Kidney (tissue), 14 donors: ENCODE data around the gene EGFR. TPM values are rescaled to one million over a fixed set of nuclear protein-coding genes. Genes with fewer than 3 reads are reported as not detected.

Experiments used
- DNase-seq, 5 donors: peaks; one replicate each; pipeline ENCODE4 v3.0.0-alpha.2; 2013 to 2020
- FAIRE-seq: peaks from 2 replicates; lab custom pipeline; 2012; peaks lifted over from hg19 to GRCh38; lab: Jason Lieb, UNC
- H3K27ac ChIP-seq, 2 donors: one replicate each; pipeline ENCODE4 v1.7.0; 2013; ENCODE audit warnings: low read depth in 2 of 2, low read length in 2 of 2, inconsistent platforms in 1 of 2
- H3K27me3 ChIP-seq: one replicate; pipeline ENCODE4 v1.7.1; 2013; ENCODE audit warnings: low read length, inconsistent platforms; ENCODE audit not compliant: control insufficient read depth, insufficient read depth
- H3K36me3 ChIP-seq, 3 donors: one replicate each; pipeline versions ENCODE4 v1.7.0 to v1.7.1; 2013; ENCODE audit warnings: low read length in 3 of 3, control low read depth in 1 of 3, inconsistent platforms in 1 of 3; ENCODE audit not compliant: insufficient read depth in 3 of 3, control insufficient read depth in 2 of 3
- H3K4me1 ChIP-seq, 3 donors: one replicate each; pipeline versions ENCODE4 v1.7.0 to v1.7.1; 2013; ENCODE audit warnings: low read length in 3 of 3, inconsistent platforms in 1 of 3, low read depth in 1 of 3; ENCODE audit not compliant: control insufficient read depth in 2 of 3, insufficient read depth in 2 of 3
- H3K4me3 ChIP-seq, 3 donors: one replicate each; pipeline versions ENCODE4 v1.7.0 to v1.8.1; 2013; ENCODE audit warnings: low read length in 3 of 3, control low read depth in 1 of 3, inconsistent platforms in 1 of 3
- H3K9ac ChIP-seq, 3 donors: one replicate each; pipeline versions ENCODE4 v1.7.0 to v1.7.1; 2013; ENCODE audit warnings: low read length in 3 of 3, control low read depth in 1 of 3, inconsistent platforms in 1 of 3
- H3K9me3 ChIP-seq, 3 donors: one replicate each; pipeline versions ENCODE4 v1.7.0 to v1.7.1; 2013; ENCODE audit warnings: low read length in 3 of 3, control low read depth in 1 of 3, inconsistent platforms in 1 of 3; ENCODE audit not compliant: control insufficient read depth in 2 of 3, insufficient read depth in 1 of 3
- intact Hi-C: fragments of 100-400 bp; cut with DNase I; formaldehyde crosslinking; loops from one replicate; pipeline ENCODE4 v1.11.1; 2022
- polyA plus RNA-seq: library from polyadenylated mRNA; stranded (reverse); fragments of 350-450 nt; fragmentation: Illumina TruSeq; extraction: RNeasy Lipid Tissue Mini Kit (QIAGEN cat#74804); gene quantifications from one replicate; pipeline ENCODE4 v1.2.3, GENCODE V29; 2014; ENCODE audit warnings: low read depth, low replicate concordance; ENCODE audit not compliant: insufficient read depth
- total RNA-seq: library from RNA; stranded (reverse); fragmentation: NEBNext Ultra II Directional; extraction: Animal tissue kit (Norgen Biotek cat#: 25700); gene quantifications from one replicate; pipeline ENCODE4 v1.2.1, GENCODE V29; 2021
- TF ChIP-seq, protein P1 (sequence below): IDR thresholded peaks from 3 replicates; pipeline ENCODE4 v1.5.1; 2012; ENCODE audit warnings: mild to moderate bottlenecking, moderate library complexity, borderline replicate concordance; ENCODE audit not compliant: insufficient read depth; ENCODE audit errors: extremely low read depth
- donor health status: control.
- donor health status: control.
- donor health status: control.
- donor health status: control.
- donor health status: control.
- donor health status: DM: yes; HTN: yes; CAD: no.
- donor health status: Normal renal cell carcinoma (clear cell type).

EGFR gene
- total and polyA plus RNA-seq, 2 donors from 2014 or later: 5.9 to 61.3 TPM

DNA sequence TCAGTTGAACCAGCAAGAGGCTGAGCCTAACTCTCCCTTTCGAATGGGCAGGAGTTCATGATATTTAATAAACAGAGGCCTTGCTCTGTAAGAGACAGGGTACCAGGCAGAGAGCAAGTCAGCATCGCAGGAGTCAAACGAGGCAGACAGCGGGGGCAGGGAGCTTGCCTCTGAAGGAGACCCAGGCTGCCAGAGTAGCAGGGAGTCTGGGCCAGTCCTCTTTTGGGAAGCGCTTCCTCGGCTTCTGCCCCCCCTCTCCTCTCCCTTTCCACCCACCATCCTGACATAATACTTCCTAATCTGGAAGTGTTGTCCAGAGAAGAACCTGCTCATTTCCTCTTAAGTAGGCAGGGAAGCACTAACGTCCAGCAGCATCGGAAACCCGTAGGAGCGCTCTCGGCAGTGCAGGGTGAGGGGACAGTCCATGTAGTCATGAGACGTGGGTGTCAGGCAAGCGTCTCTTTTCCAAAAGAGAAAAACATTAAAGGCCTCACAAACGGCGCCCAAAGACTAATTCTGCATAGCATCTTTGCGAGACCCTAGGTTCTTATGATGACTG lies 171.1 kb downstream of the EGFR start:
- Histone ChIP-seq H3K4me3 (no peak overlapping the region), H3K36me3 (peaks cover 0 to 4% (median 2%) of the 10 kb centered on the region in 3 donors), H3K27ac (no peak overlapping the region), H3K9me3 (no peaks in the 10 kb centered on the region), H3K27me3 (no peaks in the 10 kb centered on the region), H3K9ac (no peak overlapping the region), H3K4me1 (peaks cover 3 to 17% (median 9%) of the 10 kb centered on the region in 3 donors)
- peak in 1 of 5 donors; percentile 5 for DNase-seq
- TF ChIP-seq, protein P1, sequence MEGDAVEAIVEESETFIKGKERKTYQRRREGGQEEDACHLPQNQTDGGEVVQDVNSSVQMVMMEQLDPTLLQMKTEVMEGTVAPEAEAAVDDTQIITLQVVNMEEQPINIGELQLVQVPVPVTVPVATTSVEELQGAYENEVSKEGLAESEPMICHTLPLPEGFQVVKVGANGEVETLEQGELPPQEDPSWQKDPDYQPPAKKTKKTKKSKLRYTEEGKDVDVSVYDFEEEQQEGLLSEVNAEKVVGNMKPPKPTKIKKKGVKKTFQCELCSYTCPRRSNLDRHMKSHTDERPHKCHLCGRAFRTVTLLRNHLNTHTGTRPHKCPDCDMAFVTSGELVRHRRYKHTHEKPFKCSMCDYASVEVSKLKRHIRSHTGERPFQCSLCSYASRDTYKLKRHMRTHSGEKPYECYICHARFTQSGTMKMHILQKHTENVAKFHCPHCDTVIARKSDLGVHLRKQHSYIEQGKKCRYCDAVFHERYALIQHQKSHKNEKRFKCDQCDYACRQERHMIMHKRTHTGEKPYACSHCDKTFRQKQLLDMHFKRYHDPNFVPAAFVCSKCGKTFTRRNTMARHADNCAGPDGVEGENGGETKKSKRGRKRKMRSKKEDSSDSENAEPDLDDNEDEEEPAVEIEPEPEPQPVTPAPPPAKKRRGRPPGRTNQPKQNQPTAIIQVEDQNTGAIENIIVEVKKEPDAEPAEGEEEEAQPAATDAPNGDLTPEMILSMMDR: no peak
- FAIRE-seq: no peak
- intact Hi-C loops: no loop called here

DNA sequence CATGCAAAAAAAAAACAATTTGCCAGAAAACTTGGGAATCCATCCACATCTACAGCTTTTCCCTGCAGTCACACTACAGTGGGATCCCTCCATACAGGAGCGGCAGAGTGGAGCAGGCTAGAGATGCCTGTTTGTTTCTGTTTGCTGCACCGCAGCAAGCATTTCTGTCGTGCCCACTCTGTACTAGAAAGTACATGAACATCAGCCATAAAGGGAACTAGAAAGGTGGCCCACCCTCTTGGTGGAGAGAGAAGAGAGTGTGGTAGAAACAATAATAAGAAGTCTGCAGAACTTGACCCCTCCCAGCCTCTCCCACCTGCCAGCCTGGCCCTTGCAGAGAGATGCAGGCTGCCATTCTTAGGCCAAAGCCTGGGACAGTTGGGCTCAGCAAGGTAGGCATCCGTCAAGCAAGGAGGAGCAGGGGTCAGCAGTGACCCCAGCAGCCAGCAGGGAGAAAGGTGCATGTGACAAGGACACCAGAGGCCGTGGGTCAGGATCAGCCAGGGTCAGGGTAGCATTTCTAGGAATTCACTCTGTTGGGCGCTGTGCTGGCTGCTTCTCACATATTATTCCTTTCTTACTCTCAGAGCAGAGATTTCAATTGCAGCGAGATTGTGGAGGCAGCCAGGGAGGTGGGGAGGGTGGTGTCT lies 171.8 kb downstream of the EGFR start:
- Histone ChIP-seq H3K27me3 (no peaks in the 10 kb centered on the region), H3K36me3 (peaks cover 0 to 2% (median 0%) of the 10 kb centered on the region in 3 donors), H3K4me3 (no peak overlapping the region), H3K27ac (peak overlapping the region in 1 of 2 donors; percentile 52), H3K9ac (no peak overlapping the region), H3K9me3 (no peaks in the 10 kb centered on the region), H3K4me1 (peaks cover 3 to 17% (median 9%) of the 10 kb centered on the region in 3 donors)
- TF ChIP-seq, protein P1: no peak
- intact Hi-C loops: no loop called here
- FAIRE-seq (no peak), DNase-seq (peak in 2 of 5 donors; percentile 9 to 10)

DNA sequence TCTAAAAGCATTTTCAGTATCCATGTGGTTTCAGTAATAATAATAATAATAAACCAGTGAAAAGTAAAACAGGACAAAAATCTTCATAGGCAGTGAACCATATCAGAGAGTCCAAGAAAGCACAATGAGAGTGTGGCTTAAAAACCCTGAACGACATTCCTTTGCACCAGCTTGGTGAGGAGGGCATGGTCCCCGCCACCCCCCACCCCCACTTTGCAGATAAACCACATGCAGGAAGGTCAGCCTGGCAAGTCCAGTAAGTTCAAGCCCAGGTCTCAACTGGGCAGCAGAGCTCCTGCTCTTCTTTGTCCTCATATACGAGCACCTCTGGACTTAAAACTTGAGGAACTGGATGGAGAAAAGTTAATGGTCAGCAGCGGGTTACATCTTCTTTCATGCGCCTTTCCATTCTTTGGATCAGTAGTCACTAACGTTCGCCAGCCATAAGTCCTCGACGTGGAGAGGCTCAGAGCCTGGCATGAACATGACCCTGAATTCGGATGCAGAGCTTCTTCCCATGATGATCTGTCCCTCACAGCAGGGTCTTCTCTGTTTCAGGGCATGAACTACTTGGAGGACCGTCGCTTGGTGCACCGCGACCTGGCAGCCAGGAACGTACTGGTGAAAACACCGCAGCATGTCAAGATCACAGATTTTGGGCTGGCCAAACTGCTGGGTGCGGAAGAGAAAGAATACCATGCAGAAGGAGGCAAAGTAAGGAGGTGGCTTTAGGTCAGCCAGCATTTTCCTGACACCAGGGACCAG lies 172.5 kb downstream of the EGFR start:
- Histone ChIP-seq H3K27ac (no peak overlapping the region), H3K4me3 (no peak overlapping the region), H3K9me3 (no peaks in the 10 kb centered on the region), H3K9ac (no peak overlapping the region), H3K36me3 (peaks cover 0 to 2% (median 0%) of the 10 kb centered on the region in 3 donors), H3K27me3 (no peaks in the 10 kb centered on the region), H3K4me1 (peaks cover 3 to 17% (median 9%) of the 10 kb centered on the region in 3 donors)
- intact Hi-C loops: no loop called here
- no peak for FAIRE-seq
- peak in 2 of 5 donors; percentile 10 to 32 for DNase-seq
- TF ChIP-seq, protein P1: no peak
